Measurements from ENCODE around the gene GRM8. TPM values are rescaled to one million over a fixed set of nuclear protein-coding genes. Genes with fewer than 3 reads are reported as not detected.

The GRM8 gene
- total RNA-seq, 1 donor from 2014 or later, result 3.3 TPM

- no peak for DNase-seq (ENCODE audit: low spot score)
These were observed 584.9 kb downstream of the GRM8 start for GRCh38 chr7:126667742-126668366.

GRCh38 chr7:126662856-126663255, 589.9 kb downstream of the GRM8 start:
- no peak for DNase-seq (ENCODE audit: low spot score)

- no peak for DNase-seq (ENCODE audit: low spot score)
These were observed 593.6 kb downstream of the GRM8 start for GRCh38 chr7:126659124-126659523.

- DNase-seq (ENCODE audit: low spot score), result no peak
These were observed 594.1 kb downstream of the GRM8 start for GRCh38 chr7:126658684-126659083.

- no peak for DNase-seq (ENCODE audit: low spot score)
These were observed 595.0 kb downstream of the GRM8 start for GRCh38 chr7:126657599-126658358.

- no peak for DNase-seq (ENCODE audit: low spot score)
These were observed 595.6 kb downstream of the GRM8 start for GRCh38 chr7:126657137-126657536.

GRCh38 chr7:126656165-126656564, 596.6 kb downstream of the GRM8 start:
- no peak for DNase-seq (ENCODE audit: low spot score)

GRCh38 chr7:126637538-126637937, 615.2 kb downstream of the GRM8 start:
- no peak for DNase-seq (ENCODE audit: low spot score)

GRCh38 chr7:126635545-126635944, 617.2 kb downstream of the GRM8 start:
- DNase-seq (ENCODE audit: low spot score), result no peak

- DNase-seq (ENCODE audit: low spot score), result no peak
These were observed 644.4 kb downstream of the GRM8 start for GRCh38 chr7:126608339-126608776.

- DNase-seq (ENCODE audit: low spot score), result no peak
These were observed 646.4 kb downstream of the GRM8 start for GRCh38 chr7:126606331-126606730.

- DNase-seq (ENCODE audit: low spot score), result no peak
These were observed 647.2 kb downstream of the GRM8 start for GRCh38 chr7:126605553-126605952.

GRCh38 chr7:126605056-126605455, 647.7 kb downstream of the GRM8 start:
- no peak for DNase-seq (ENCODE audit: low spot score)

- no peak for DNase-seq (ENCODE audit: low spot score)
These were observed 663.6 kb downstream of the GRM8 start for GRCh38 chr7:126589068-126589684.

GRCh38 chr7:126578338-126578737, 674.4 kb downstream of the GRM8 start:
- no peak for DNase-seq (ENCODE audit: low spot score)

- DNase-seq (ENCODE audit: low spot score), result no peak
These were observed 678.2 kb downstream of the GRM8 start for GRCh38 chr7:126574276-126575250.

GRCh38 chr7:126570845-126571244, 681.9 kb downstream of the GRM8 start:
- DNase-seq (ENCODE audit: low spot score), result no peak

- DNase-seq (ENCODE audit: low spot score), result no peak
These were observed 683.3 kb downstream of the GRM8 start for GRCh38 chr7:126569402-126569801.

GRCh38 chr7:126557271-126557670, 695.5 kb downstream of the GRM8 start:
- no peak for DNase-seq (ENCODE audit: low spot score)

GRCh38 chr7:126541406-126541805, 711.3 kb downstream of the GRM8 start:
- DNase-seq (ENCODE audit: low spot score), result no peak

GRCh38 chr7:126535176-126535575, 717.6 kb downstream of the GRM8 start:
- DNase-seq (ENCODE audit: low spot score), result no peak

GRCh38 chr7:126533715-126534114, 719.0 kb downstream of the GRM8 start:
- no peak for DNase-seq (ENCODE audit: low spot score)
